ENCODE data around the gene PSD.

Gene PSD

GRCh38 chr10:102425444-102425843, 6.9 kb upstream of the PSD start:
- Histone ChIP-seq H3K4me2 (ENCODE audit: low read depth, low read length, poor library complexity, severe bottlenecking) (no peak overlapping the region), H3K9me3 (ENCODE audit: insufficient read depth, low read depth, low read length) (no peaks in the 10 kb centered on the region), H3K4me3 (ENCODE audit: low read length, poor library complexity, severe bottlenecking) (no peak overlapping the region), H3K27me3 (ENCODE audit: insufficient read depth, low read length, poor library complexity, severe bottlenecking) (no peaks in the 10 kb centered on the region), H3K79me2 (ENCODE audit: insufficient read depth, low read length) (peaks cover 20% of the 10 kb centered on the region), H3K9me2 (replicated peaks; ENCODE audit: low read depth, low read length) (no peaks in the 10 kb centered on the region), H3K36me3 (ENCODE audit: insufficient read depth, low read length) (no peaks in the 10 kb centered on the region; the same call in 1 of the 2 replicates), H3F3A (ENCODE audit: low read depth) (no peaks in the 10 kb centered on the region), H2AFZ (ENCODE audit: low read length) (no peak overlapping the region), H4K20me1 (ENCODE audit: insufficient read depth, low read length, poor library complexity, severe bottlenecking) (no peaks in the 10 kb centered on the region), H3K4me1 (ENCODE audit: insufficient read depth, low read length, poor library complexity, severe bottlenecking) (peaks cover 13% of the 10 kb centered on the region), H3K9ac (ENCODE audit: low read depth, low read length, poor library complexity, severe bottlenecking) (no peak overlapping the region)
- TF ChIP-seq CTCF (conservative IDR thresholded peaks at IDR 0.05; ENCODE audit: low read length) (no peak), EZH2phosphoT487 (IDR thresholded peaks at IDR 0.05; ENCODE audit: borderline replicate concordance) (no peak)

GRCh38 chr10:102424916-102425315, 6.3 kb upstream of the PSD start:
- Histone ChIP-seq H3K4me2 (ENCODE audit: low read depth, low read length, poor library complexity, severe bottlenecking) (no peak overlapping the region), H3K36me3 (ENCODE audit: insufficient read depth, low read length) (no peaks in the 10 kb centered on the region; the same call in 1 of the 2 replicates)

GRCh38 chr10:102424145-102424544, 5.6 kb upstream of the PSD start:
- H2AFZ ChIP-seq (ENCODE audit: low read length): no peak overlapping the region
- TF ChIP-seq CTCF (conservative IDR thresholded peaks at IDR 0.05; ENCODE audit: low read length): no peak
- no peak for TF ChIP-seq EZH2phosphoT487 (IDR thresholded peaks at IDR 0.05; ENCODE audit: borderline replicate concordance)
- no peak overlapping the region for H3K4me3 ChIP-seq (ENCODE audit: low read length, poor library complexity, severe bottlenecking)
- H3K9me2 ChIP-seq (replicated peaks; ENCODE audit: low read depth, low read length): no peaks in the 10 kb centered on the region
- H3K79me2 ChIP-seq (ENCODE audit: insufficient read depth, low read length): peaks cover 19% of the 10 kb centered on the region
- no peak overlapping the region for H3K4me2 ChIP-seq (ENCODE audit: low read depth, low read length, poor library complexity, severe bottlenecking)
- no peaks in the 10 kb centered on the region for H3K9me3 ChIP-seq (ENCODE audit: insufficient read depth, low read depth, low read length)
- no peak overlapping the region for H3K9ac ChIP-seq (ENCODE audit: low read depth, low read length, poor library complexity, severe bottlenecking)
- H4K20me1 ChIP-seq (ENCODE audit: insufficient read depth, low read length, poor library complexity, severe bottlenecking): no peaks in the 10 kb centered on the region
- H3K36me3 ChIP-seq (ENCODE audit: insufficient read depth, low read length): no peaks in the 10 kb centered on the region; the same call in 1 of the 2 replicates
- H3K27me3 ChIP-seq (ENCODE audit: insufficient read depth, low read length, poor library complexity, severe bottlenecking): no peaks in the 10 kb centered on the region
- no peaks in the 10 kb centered on the region for H3F3A ChIP-seq (ENCODE audit: low read depth)
- peaks cover 25% of the 10 kb centered on the region for H3K4me1 ChIP-seq (ENCODE audit: insufficient read depth, low read length, poor library complexity, severe bottlenecking)

More at GRCh38 chr10:102424916-102425315, 6.3 kb upstream of the PSD start:
- no peaks in the 10 kb centered on the region for H3K27me3 ChIP-seq (ENCODE audit: insufficient read depth, low read length, poor library complexity, severe bottlenecking)
- H3K79me2 ChIP-seq (ENCODE audit: insufficient read depth, low read length): peaks cover 19% of the 10 kb centered on the region
- H2AFZ ChIP-seq (ENCODE audit: low read length): no peak overlapping the region
- H3K4me1 ChIP-seq (ENCODE audit: insufficient read depth, low read length, poor library complexity, severe bottlenecking): peaks cover 18% of the 10 kb centered on the region
- H3K4me3 ChIP-seq (ENCODE audit: low read length, poor library complexity, severe bottlenecking): no peak overlapping the region
- H3K9ac ChIP-seq (ENCODE audit: low read depth, low read length, poor library complexity, severe bottlenecking): no peak overlapping the region
- TF ChIP-seq EZH2phosphoT487 (IDR thresholded peaks at IDR 0.05; ENCODE audit: borderline replicate concordance) (no peak), CTCF (conservative IDR thresholded peaks at IDR 0.05; ENCODE audit: low read length) (no peak)
- H3F3A ChIP-seq (ENCODE audit: low read depth): no peaks in the 10 kb centered on the region
- no peaks in the 10 kb centered on the region for H4K20me1 ChIP-seq (ENCODE audit: insufficient read depth, low read length, poor library complexity, severe bottlenecking)
- H3K9me2 ChIP-seq (replicated peaks; ENCODE audit: low read depth, low read length): no peaks in the 10 kb centered on the region
- no peaks in the 10 kb centered on the region for H3K9me3 ChIP-seq (ENCODE audit: insufficient read depth, low read depth, low read length)
